ENCODE measurements around the gene TTPAL.

The TTPAL gene

DNA sequence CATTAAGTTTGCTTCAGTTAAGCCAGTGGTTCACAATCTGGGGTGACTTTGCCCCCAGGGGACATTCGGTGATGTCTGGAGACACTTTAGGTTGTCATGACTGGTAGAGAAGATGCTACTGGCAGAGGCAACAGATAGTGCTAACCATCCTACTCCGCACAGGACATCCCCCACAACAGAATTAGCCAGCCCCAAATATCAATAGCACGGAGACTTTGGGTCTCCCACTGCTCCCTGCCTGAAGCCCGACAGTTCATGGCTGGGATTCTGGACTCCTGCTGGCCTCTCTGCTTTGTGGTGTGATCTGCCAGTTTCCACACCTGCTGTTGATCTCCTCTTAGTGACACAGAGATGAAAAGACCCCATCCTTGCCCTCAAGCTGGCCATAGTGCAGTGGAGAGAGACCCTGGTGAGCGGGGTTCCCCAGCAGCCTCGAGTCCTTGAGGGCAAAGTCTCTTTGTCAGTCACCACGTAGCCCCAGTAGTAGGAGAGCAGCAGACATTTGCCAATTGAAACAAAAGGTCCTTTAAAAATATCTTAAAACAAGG, 24.7 kb upstream of the TTPAL start:
- TF ChIP-seq, protein P1, sequence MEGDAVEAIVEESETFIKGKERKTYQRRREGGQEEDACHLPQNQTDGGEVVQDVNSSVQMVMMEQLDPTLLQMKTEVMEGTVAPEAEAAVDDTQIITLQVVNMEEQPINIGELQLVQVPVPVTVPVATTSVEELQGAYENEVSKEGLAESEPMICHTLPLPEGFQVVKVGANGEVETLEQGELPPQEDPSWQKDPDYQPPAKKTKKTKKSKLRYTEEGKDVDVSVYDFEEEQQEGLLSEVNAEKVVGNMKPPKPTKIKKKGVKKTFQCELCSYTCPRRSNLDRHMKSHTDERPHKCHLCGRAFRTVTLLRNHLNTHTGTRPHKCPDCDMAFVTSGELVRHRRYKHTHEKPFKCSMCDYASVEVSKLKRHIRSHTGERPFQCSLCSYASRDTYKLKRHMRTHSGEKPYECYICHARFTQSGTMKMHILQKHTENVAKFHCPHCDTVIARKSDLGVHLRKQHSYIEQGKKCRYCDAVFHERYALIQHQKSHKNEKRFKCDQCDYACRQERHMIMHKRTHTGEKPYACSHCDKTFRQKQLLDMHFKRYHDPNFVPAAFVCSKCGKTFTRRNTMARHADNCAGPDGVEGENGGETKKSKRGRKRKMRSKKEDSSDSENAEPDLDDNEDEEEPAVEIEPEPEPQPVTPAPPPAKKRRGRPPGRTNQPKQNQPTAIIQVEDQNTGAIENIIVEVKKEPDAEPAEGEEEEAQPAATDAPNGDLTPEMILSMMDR (IDR thresholded peaks at IDR 0.05; ENCODE audit: low read depth, low read length, missing control alignments) = no peak
- no peak overlapping the region for H3K4me3 ChIP-seq (ENCODE audit: low read depth, low read length)
- no peak for DNase-seq (ENCODE audit: low read depth)

DNA sequence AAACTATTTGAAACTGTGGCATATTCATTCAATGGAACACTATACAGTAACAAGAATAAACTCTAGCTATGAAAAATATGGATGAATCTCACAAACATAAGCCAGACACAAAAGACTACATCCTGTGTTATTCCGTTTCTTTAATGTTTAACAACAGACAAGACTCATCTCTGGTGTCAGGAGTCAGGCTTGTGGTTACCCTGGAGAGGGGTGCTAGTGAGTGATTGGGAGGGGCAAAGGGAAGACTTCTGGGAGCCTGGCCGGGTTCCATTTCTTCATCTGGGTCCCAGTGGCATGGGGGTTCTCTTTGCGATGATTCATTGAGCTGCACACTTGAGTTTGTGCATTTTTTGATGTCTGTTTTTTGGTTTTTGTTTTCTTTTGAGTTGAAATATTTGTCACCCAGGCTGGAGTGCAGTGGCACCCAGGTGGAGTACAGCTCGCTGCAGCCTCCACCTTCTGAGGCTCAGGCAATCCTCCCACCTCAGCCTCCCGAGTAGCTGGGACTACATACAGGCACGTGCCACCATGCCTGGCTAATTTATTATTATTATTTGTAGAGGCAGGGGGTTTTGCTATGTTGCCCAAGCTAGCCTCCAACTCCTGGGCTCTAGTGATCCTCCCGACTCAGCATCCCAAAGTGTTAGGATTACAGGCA, 21.2 kb upstream of the TTPAL start:
- TF ChIP-seq, protein P1 (IDR thresholded peaks at IDR 0.05; ENCODE audit: low read depth, low read length, missing control alignments) = no peak
- no peak for DNase-seq (ENCODE audit: low read depth)
- no peak overlapping the region for H3K4me3 ChIP-seq (ENCODE audit: low read depth, low read length)

DNA sequence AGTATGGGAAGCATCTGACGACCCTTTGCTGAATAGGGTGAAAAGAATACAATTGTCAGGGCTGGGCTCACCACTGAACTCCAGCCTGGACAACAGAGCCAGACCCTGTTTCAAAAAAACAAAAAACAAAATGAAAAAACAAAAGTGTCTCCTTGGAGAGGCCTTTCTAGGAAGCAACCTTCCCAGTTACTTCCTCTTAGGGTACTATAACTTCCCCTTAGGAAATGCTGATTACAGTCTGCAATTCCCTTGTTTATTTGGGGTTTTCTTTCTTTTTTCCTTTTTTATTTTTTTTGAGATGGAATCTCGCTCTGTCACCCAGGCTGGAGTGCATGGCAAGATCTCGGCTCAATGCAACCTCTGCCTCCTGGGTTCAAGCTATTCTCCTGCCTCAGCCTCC, 20.5 kb upstream of the TTPAL start:
- H3K4me3 ChIP-seq (ENCODE audit: low read depth, low read length) = no peak overlapping the region
- DNase-seq (ENCODE audit: low read depth) = no peak
- TF ChIP-seq, protein P1 (IDR thresholded peaks at IDR 0.05; ENCODE audit: low read depth, low read length, missing control alignments) = no peak

DNA sequence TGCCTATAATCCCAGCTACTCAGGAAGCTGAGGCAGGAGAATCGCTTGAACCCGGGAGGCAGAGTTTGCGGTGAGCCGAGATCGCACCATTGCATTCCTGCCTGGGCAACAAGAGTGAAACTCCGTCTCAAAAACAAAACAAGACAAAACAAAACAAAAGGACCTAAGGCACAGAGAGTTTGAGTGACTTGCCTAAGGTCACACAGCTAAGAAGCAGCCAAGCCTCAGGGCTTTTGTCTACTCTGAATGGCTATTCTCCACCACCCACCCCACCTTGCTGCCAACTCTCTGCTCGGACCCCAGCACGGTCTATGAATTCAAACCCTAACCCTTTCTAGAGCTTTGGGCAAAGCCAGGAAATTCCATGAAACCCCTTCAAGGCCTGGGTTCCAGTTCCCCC, 19.1 kb upstream of the TTPAL start:
- H3K4me3 ChIP-seq (ENCODE audit: low read depth, low read length) = no peak overlapping the region
- DNase-seq (ENCODE audit: low read depth) = no peak
- TF ChIP-seq, protein P1 (IDR thresholded peaks at IDR 0.05; ENCODE audit: low read depth, low read length, missing control alignments) = no peak

DNA sequence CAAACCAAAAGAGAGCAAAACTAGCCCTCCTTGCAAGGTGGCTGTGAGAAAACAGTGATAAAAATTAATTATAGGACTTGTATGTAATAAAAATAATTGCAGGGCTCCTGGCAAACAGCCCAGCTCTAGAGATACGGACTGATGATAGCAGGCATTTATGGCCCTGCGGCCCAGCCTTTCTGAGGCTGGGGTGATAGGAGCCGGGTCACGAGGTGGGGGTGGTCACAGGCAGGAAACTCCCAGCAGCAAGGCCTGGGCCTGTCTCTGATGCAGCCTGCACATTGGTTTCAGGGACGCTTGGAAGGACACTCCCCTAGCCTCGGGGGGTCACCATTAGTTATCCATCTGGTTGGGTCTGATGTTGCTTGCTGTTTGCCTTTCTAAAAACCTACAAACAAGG, 18.7 kb upstream of the TTPAL start:
- TF ChIP-seq, protein P1 (IDR thresholded peaks at IDR 0.05; ENCODE audit: low read depth, low read length, missing control alignments) = no peak
- H3K4me3 ChIP-seq (ENCODE audit: low read depth, low read length) = no peak overlapping the region
- DNase-seq (ENCODE audit: low read depth) = no peak

DNA sequence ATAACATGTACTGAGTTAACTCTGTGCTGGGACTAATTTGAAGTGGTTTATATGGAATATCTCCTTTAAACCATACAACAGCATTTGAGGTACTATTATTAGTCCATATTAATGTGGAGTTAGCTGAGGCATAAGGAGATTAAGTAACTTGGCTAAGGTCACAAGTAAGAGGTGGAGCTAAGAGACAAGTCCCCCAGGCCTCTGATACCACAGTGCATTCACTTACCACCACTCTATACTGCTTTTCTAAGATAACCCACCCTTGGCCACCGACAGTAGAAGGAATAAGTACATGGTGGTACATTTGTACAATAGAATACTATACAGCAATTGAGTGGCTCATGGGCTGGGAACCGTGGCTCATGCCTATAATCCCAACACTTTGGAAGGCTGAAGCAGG, 16.4 kb upstream of the TTPAL start:
- no peak overlapping the region for H3K4me3 ChIP-seq (ENCODE audit: low read depth, low read length)
- TF ChIP-seq, protein P1 (IDR thresholded peaks at IDR 0.05; ENCODE audit: low read depth, low read length, missing control alignments) = no peak
- DNase-seq (ENCODE audit: low read depth) = no peak

DNA sequence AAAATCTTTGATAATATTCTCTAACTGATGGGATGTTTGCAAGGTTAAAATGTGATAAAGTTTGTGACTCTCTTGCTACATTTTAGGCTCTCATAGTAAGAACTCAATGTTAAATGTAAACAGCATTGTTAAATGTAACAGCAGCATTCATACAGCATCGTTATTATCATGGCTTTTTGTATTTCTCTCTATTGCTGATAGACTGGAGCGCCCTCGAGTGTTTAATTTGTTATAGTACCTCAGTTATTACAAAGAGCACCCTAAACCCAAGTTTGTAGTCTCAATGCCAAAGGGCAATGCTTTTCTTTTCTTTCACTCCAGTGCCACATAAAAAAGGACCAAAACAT, 14.9 kb upstream of the TTPAL start:
- TF ChIP-seq, protein P1 (IDR thresholded peaks at IDR 0.05; ENCODE audit: low read depth, low read length, missing control alignments) = peak; percentile 53
- H3K4me3 ChIP-seq (ENCODE audit: low read depth, low read length) = no peak overlapping the region
- no peak for DNase-seq (ENCODE audit: low read depth)
